Right lobe of liver (tissue), 6 donors: ENCODE measurements around the gene CACNA1D. TPM values are rescaled to one million over a fixed set of nuclear protein-coding genes. Genes with fewer than 3 reads are reported as not detected.

ENCODE experiments used
- ATAC-seq, 4 donors: fragments of 200-7000 bp; cut with Tn5 transposase; one replicate each; pipeline ENCODE4 v1.9.1; 2020; ENCODE audit warnings: mild to moderate bottlenecking in 4 of 4, moderate library complexity in 4 of 4
- DNase-seq, 3 donors: peaks; one replicate each; pipeline ENCODE4 v3.0.0-alpha.2; 2020
- H3K27ac ChIP-seq, 3 donors: fragments of 200-600 bp; one replicate each; pipeline ENCODE4 v1.8.0; 2022
- H3K27me3 ChIP-seq, 2 donors: fragments of 200-600 bp; one replicate each; pipeline ENCODE4 v1.8.0; 2022
- H3K36me3 ChIP-seq, 4 donors: fragments of 200-600 bp; sonication (generic) in 1 of 4; one replicate each; pipeline versions ENCODE4 v1.5.1 to v1.8.0; 2017 to 2022; ENCODE audit warnings: control low read depth in 1 of 4
- H3K4me1 ChIP-seq, 4 donors: fragments of 200-600 bp; sonication (generic) in 1 of 4; one replicate each; pipeline versions ENCODE4 v1.5.1 to v1.8.0; 2017 to 2022; ENCODE audit warnings: control low read depth in 1 of 4
- H3K4me3 ChIP-seq, 3 donors: fragments of 200-600 bp; one replicate each; pipeline ENCODE4 v1.8.0; 2022
- H3K9me3 ChIP-seq, 4 donors: fragments of 200-600 bp; sonication (generic) in 1 of 4; one replicate each; pipeline versions ENCODE4 v1.5.1 to v1.8.0; 2017 to 2022; ENCODE audit warnings: control low read depth in 1 of 4
- CTCF ChIP-seq, 4 donors: fragments of 200-600 bp in 3 of 4; fragments of 450-650 bp in 1 of 4; IDR thresholded peaks; one replicate each; pipeline versions ENCODE4 v1.5.1 to v1.8.0; 2016 to 2022; ENCODE audit warnings: antibody characterized with exemption in 4 of 4, mild to moderate bottlenecking in 2 of 4
- POLR2A ChIP-seq: fragments of 450-650 bp; IDR thresholded peaks from one replicate; pipeline ENCODE4 v1.6.1; 2017; ENCODE audit warnings: antibody characterized with exemption, mild to moderate bottlenecking
- WGBS: methylation state at CpG from one replicate; pipeline ENCODE4 v1.1.6; 2018; ENCODE audit warnings: low coverage, low lambda C conversion rate; ENCODE audit not compliant: insufficient coverage; ENCODE audit errors: missing lambda C conversion rate; 5-methylcytosine and 5-hydroxymethylcytosine counted together
- intact Hi-C, 2 donors: fragments of 100-400 bp; cut with DNase I; formaldehyde crosslinking; loops; one replicate each; pipeline versions ENCODE4 v1.11.2 to v1.14.1; 2022
- total RNA-seq, 6 experiments: library from RNA; depleted of rRNA in 2 of 6; stranded (reverse); fragments of >200 nt in 2 of 6; fragmentation: NEBNext Ultra II Directional in 3 of 6; extraction: Animal tissue kit (Norgen Biotek cat#: 25700) in 3 of 6; gene quantifications; one replicate each; pipeline versions ENCODE4 v1.1.0 to v1.2.4, GENCODE V29; 2016 to 2023
- donor health status: DM: no; HTN: yes; CAD: no.
- donor health status: DM: no; HTN: no; CAD: no.
- donor health status: DM: no; HTN: no; CAD: no.
- donor health status: DM: no; HTN: yes; CAD: no.
- donor health status: DM: no; HTN: yes; CAD: no.

The CACNA1D gene
- total RNA-seq, 6 experiments from 2014 or later = 5.5 to 12.7 (median 9.3) TPM

GRCh38 chr3:53836084-53836872, 341.9 kb downstream of the CACNA1D start:
- H3K27ac ChIP-seq = peak overlapping the region in 1 of 3 donors; percentile 44
- peaks cover 0 to 33% (median 14%) of the 10 kb centered on the region in 4 donors for H3K36me3 ChIP-seq
- no peak for ATAC-seq
- peaks cover 0 to 17% (median under 1%) of the 10 kb centered on the region in 4 donors for H3K4me1 ChIP-seq
- H3K9me3 ChIP-seq = no peaks in the 10 kb centered on the region
- H3K27me3 ChIP-seq = no peaks in the 10 kb centered on the region
- H3K4me3 ChIP-seq = no peak overlapping the region
- no peak for TF ChIP-seq POLR2A
- WGBS = 92% methylated on average over 3 of the region's 9 CpGs
- intact Hi-C loops = no loop called here
- DNase-seq = no peak

GRCh38 chr3:53837331-53837730, 342.9 kb downstream of the CACNA1D start:
- peaks cover 0 to 27% (median 5%) of the 10 kb centered on the region in 4 donors for H3K4me1 ChIP-seq
- H3K27me3 ChIP-seq = no peaks in the 10 kb centered on the region
- ATAC-seq (no peak), DNase-seq (no peak)
- H3K4me3 ChIP-seq = no peak overlapping the region
- intact Hi-C loops = no loop called here
- H3K27ac ChIP-seq = no peak overlapping the region
- no peak for TF ChIP-seq POLR2A
- no peak for TF ChIP-seq CTCF (IDR thresholded peaks at IDR 0.05)
- no CpG with 5 or more reads among the region's 10 CpGs for WGBS
- H3K36me3 ChIP-seq = peaks cover 0 to 32% (median 13%) of the 10 kb centered on the region in 4 donors
- H3K9me3 ChIP-seq = no peaks in the 10 kb centered on the region

- WGBS = 29% methylated on average over 5 of the region's 5 CpGs
- no peaks in the 10 kb centered on the region for H3K9me3 ChIP-seq
- intact Hi-C loops = no loop called here
- TF ChIP-seq POLR2A = peak; percentile 32
- peak; percentile 22 to 42 (median 30) for TF ChIP-seq CTCF (IDR thresholded peaks at IDR 0.05)
- H3K4me3 ChIP-seq = no peak overlapping the region
- peak overlapping the region; percentile 97 to 100 (median 99) for H3K27ac ChIP-seq
- peaks cover 0 to 28% (median 13%) of the 10 kb centered on the region in 4 donors for H3K4me1 ChIP-seq
- H3K36me3 ChIP-seq = peaks cover 0 to 22% (median 13%) of the 10 kb centered on the region in 4 donors
- DNase-seq = peak; percentile 77 to 85 (median 82)
- peak; percentile 28 to 41 (median 36) for ATAC-seq
- no peaks in the 10 kb centered on the region for H3K27me3 ChIP-seq
These were observed 346.9 kb downstream of the CACNA1D start for GRCh38 chr3:53841296-53841695.

GRCh38 chr3:53842436-53843194, 348.2 kb downstream of the CACNA1D start:
- Histone ChIP-seq H3K9me3 (no peaks in the 10 kb centered on the region), H3K4me3 (peak overlapping the region in 2 of 3 donors; percentile 13 to 76), H3K36me3 (peaks cover 0 to 20% (median 12%) of the 10 kb centered on the region in 4 donors), H3K27ac (peak overlapping the region; percentile 97 to 100 (median 99)), H3K4me1 (peaks cover 0 to 31% (median 13%) of the 10 kb centered on the region in 4 donors), H3K27me3 (no peaks in the 10 kb centered on the region)
- peak; percentile 84 to 94 (median 94) for DNase-seq
- peak; percentile 32 to 62 (median 50) for TF ChIP-seq CTCF (IDR thresholded peaks at IDR 0.05)
- no peak for TF ChIP-seq POLR2A
- intact Hi-C loops = no loop called here
- WGBS = 22% methylated on average over 10 of the region's 12 CpGs
- ATAC-seq = peak; percentile 63 to 77 (median 70)
